Measurements from ENCODE around the gene MAPT. TPM values are rescaled to one million over a fixed set of nuclear protein-coding genes. Genes with fewer than 3 reads are reported as not detected.

Gene MAPT
- total and polyA plus RNA-seq, 2 of the 13 experiments (the other 11 are each of a cell fraction or from before 2014, with no cell fraction given): 2.1 to 2.8 TPM

GRCh38 chr17:46002311-46002972, 108.1 kb downstream of the MAPT start (continued):
- peak; percentile 70 for TF ChIP-seq GATAD2A (CRISPR knock-in tag; IDR thresholded peaks at IDR 0.05)
- TF ChIP-seq ZNF274 (CRISPR knock-in tag; IDR thresholded peaks at IDR 0.05): 0 out of 2 replicates have a peak, but pooled peaks have one; percentile 6
- peak; percentile 59; the same call in 1 of the 2 replicates for TF ChIP-seq YEATS2 (CRISPR knock-in tag; IDR thresholded peaks at IDR 0.05; ENCODE audit: borderline replicate concordance)
- no peak; the same call in none of the 2 replicates for TF ChIP-seq IRF9 (CRISPR knock-in tag; IDR thresholded peaks at IDR 0.05; ENCODE audit: borderline replicate concordance)
- peak; percentile 87 for TF ChIP-seq ZBTB38 (CRISPR knock-in tag; IDR thresholded peaks at IDR 0.05)
- TF ChIP-seq RNF219 (CRISPR knock-in tag; IDR thresholded peaks at IDR 0.05): no peak
- peak; percentile 79 for TF ChIP-seq ELF3 (CRISPR knock-in tag; IDR thresholded peaks at IDR 0.05)
- no peak for TF ChIP-seq ZNF644 (CRISPR knock-in tag; IDR thresholded peaks at IDR 0.05; ENCODE audit: low read depth)
- no peak for TF ChIP-seq NFYC (CRISPR knock-in tag; IDR thresholded peaks at IDR 0.05)
- TF ChIP-seq CHD4 (IDR thresholded peaks at IDR 0.05; ENCODE audit: borderline replicate concordance, low read length): no peak
- no peak for TF ChIP-seq ZBTB2 (CRISPR knock-in tag; IDR thresholded peaks at IDR 0.05; ENCODE audit: low read depth)
- TF ChIP-seq MYNN (CRISPR knock-in tag; IDR thresholded peaks at IDR 0.05; ENCODE audit: low read depth): 0 out of 2 replicates have a peak, but pooled peaks have one; percentile 83
- no peak for TF ChIP-seq XBP1 (CRISPR knock-in tag; IDR thresholded peaks at IDR 0.05)
- no peak for TF ChIP-seq ARNT (IDR thresholded peaks at IDR 0.05)
- TF ChIP-seq NCOA5 (CRISPR knock-in tag; IDR thresholded peaks at IDR 0.05): no peak
- TF ChIP-seq ARID2 (CRISPR knock-in tag; IDR thresholded peaks at IDR 0.05; ENCODE audit: borderline replicate concordance): no peak
- peak; percentile 43; the same call in 1 of the 2 replicates for TF ChIP-seq KDM1A (CRISPR knock-in tag; IDR thresholded peaks at IDR 0.05)
- no peak for TF ChIP-seq MLLT10 (CRISPR knock-in tag; IDR thresholded peaks at IDR 0.05)
- TF ChIP-seq BCLAF1 (IDR thresholded peaks at IDR 0.05): no peak
- TF ChIP-seq ZFP62 (CRISPR knock-in tag; IDR thresholded peaks at IDR 0.05): no peak
- no peak for TF ChIP-seq KLF13 (CRISPR knock-in tag; IDR thresholded peaks at IDR 0.05)

Data from HepG2 (cell line).